ENCODE measurements around the gene CDC27.
A peak's percentile ranks its signal among the peaks of the same experiment; 100 is the strongest.
"Not testable (repeated sequence)": the region's sequence is repeated elsewhere in the genome, so short reads cannot be mapped to it uniquely, and the experiment has no call there.

CDC27 gene

GRCh38 chr17:47218896-47219430 is 29.9 kb upstream of the CDC27 start:
- DNase-seq = no peak

- not testable (repeated sequence) for DNase-seq
Measured at GRCh38 chr17:47217279-47217678, 28.2 kb upstream of the CDC27 start.

GRCh38 chr17:47216821-47217220 is 27.7 kb upstream of the CDC27 start:
- not testable (repeated sequence) for DNase-seq

GRCh38 chr17:47214931-47215330 is 25.8 kb upstream of the CDC27 start:
- DNase-seq = no peak

GRCh38 chr17:47213540-47213939 is 24.4 kb upstream of the CDC27 start:
- no peak for DNase-seq

- DNase-seq = no peak
Measured at GRCh38 chr17:47212458-47212857, 23.4 kb upstream of the CDC27 start.

- no peak for DNase-seq
Measured at GRCh38 chr17:47210779-47211178, 21.7 kb upstream of the CDC27 start.

GRCh38 chr17:47210105-47210504 is 21.0 kb upstream of the CDC27 start:
- DNase-seq = no peak

- DNase-seq = no peak
Measured at GRCh38 chr17:47209499-47209898, 20.4 kb upstream of the CDC27 start.

- DNase-seq = no peak
Measured at GRCh38 chr17:47208744-47209488, 19.8 kb upstream of the CDC27 start, which contains the start of gene MYL4. Gene MYL4, plus strand, starts transcription at chr17:47209348. Its CDS starts 75 bp downstream, at chr17:47209423.

- DNase-seq = no peak
Measured at GRCh38 chr17:47207143-47208067, 18.3 kb upstream of the CDC27 start.

GRCh38 chr17:47205419-47205963 is 16.4 kb upstream of the CDC27 start:
- peak; percentile 20 to 54 for DNase-seq

- no peak for DNase-seq
Measured at GRCh38 chr17:47204722-47205418, 15.8 kb upstream of the CDC27 start.

GRCh38 chr17:47203984-47204721 is 15.1 kb upstream of the CDC27 start:
- no peak for DNase-seq

GRCh38 chr17:47201166-47201565 is 12.1 kb upstream of the CDC27 start:
- no peak for DNase-seq

GRCh38 chr17:47200325-47200664 is 11.2 kb upstream of the CDC27 start:
- DNase-seq = no peak

GRCh38 chr17:47199627-47200324 is 10.7 kb upstream of the CDC27 start:
- DNase-seq = no peak

- DNase-seq = no peak
Measured at GRCh38 chr17:47197821-47198220, 8.7 kb upstream of the CDC27 start.

GRCh38 chr17:47193931-47194511 is 4.9 kb upstream of the CDC27 start:
- DNase-seq = no peak

GRCh38 chr17:47192554-47192953 is 3.5 kb upstream of the CDC27 start:
- DNase-seq = peak; percentile 65 to 79

- DNase-seq = no peak
Measured at GRCh38 chr17:47190770-47191169, 1.7 kb upstream of the CDC27 start.
